Activated CD4-positive, alpha-beta T cell treated with anti-CD3 and anti-CD28 coated beads for 36 hours (primary cell): ENCODE results near the gene PWWP2B. TPM values are rescaled to one million over a fixed set of nuclear protein-coding genes. Genes with fewer than 3 reads are reported as not detected.

Experiments used
- ATAC-seq: fragments of 200-7000 bp; cut with Tn5 transposase; one replicate; pipeline ENCODE4 v1.10.0; 2021; ENCODE audit warnings: mild to moderate bottlenecking, moderate library complexity
- CTCF ChIA-PET: fragments of 350-600 bp; sonication (Branson Sonifier 250); formaldehyde crosslinking; loops from one replicate; lab custom pipeline; 2021; ENCODE audit warnings: antibody characterized with exemption; lab: Charles Lee
- POLR2A ChIA-PET: fragments of 350-600 bp; sonication (Branson Sonifier 250); formaldehyde crosslinking; loops from one replicate; lab custom pipeline; 2021; ENCODE audit warnings: antibody characterized with exemption, inconsistent platforms; lab: Charles Lee
- DNase-seq: peaks from one replicate; pipeline ENCODE4 v3.0.0-alpha.2; 2020
- H3K27ac Mint-ChIP-seq: one replicate; pipeline ENCODE4 v1.8.0; 2021; ENCODE audit warnings: mixed read lengths
- H3K27me3 Mint-ChIP-seq: one replicate; pipeline ENCODE4 v1.8.0; 2021; ENCODE audit warnings: mixed read lengths
- H3K36me3 Mint-ChIP-seq: one replicate; pipeline ENCODE4 v1.8.0; 2021; ENCODE audit warnings: low read depth, mixed read lengths
- H3K4me1 Mint-ChIP-seq: one replicate; pipeline ENCODE4 v1.8.0; 2021; ENCODE audit warnings: mixed read lengths
- H3K4me3 Mint-ChIP-seq: one replicate; pipeline ENCODE4 v1.8.0; 2021; ENCODE audit warnings: mild to moderate bottlenecking, moderate library complexity, mixed read lengths
- H3K9me3 Mint-ChIP-seq: one replicate; pipeline ENCODE4 v1.8.0; 2021; ENCODE audit warnings: low read depth, mixed read lengths
- intact Hi-C, 2 experiments: fragments of 100-400 bp; cut with DNase I in 1 of 2; cut with micrococcal nuclease in 1 of 2; formaldehyde crosslinking; loops; one replicate each; pipeline versions ENCODE4 v1.14.2 to v1.15.1; 2022 to 2024; cut with DNase I, micrococcal nuclease
- total RNA-seq, 2 experiments: library from RNA; stranded (reverse); gene quantifications; one replicate each; pipeline ENCODE4 v1.2.3, GENCODE V29; 2021

The PWWP2B gene
- total RNA-seq, 2 experiments from 2014 or later: 2.4 to 2.9 TPM

GRCh38 chr10:132410779-132411532 is 14.0 kb downstream of the PWWP2B start:
- intact Hi-C loops: loop anchor here in 1 of 2 experiments (5.0 kb wide), 1 partner anchor 36 kb away; no protein-coding TSS in a partner anchor
- peaks cover 6% of the 10 kb centered on the region for H3K36me3 Mint-ChIP-seq
- POLR2A ChIA-PET: no interaction called here
- CTCF ChIA-PET: interaction anchor here (0.7 kb wide), 1 partner anchor 43 kb away, joined by 3 read pairs; no protein-coding TSS in a partner anchor
- peaks cover 6% of the 10 kb centered on the region for H3K4me1 Mint-ChIP-seq
- no peak for ATAC-seq
- no peaks in the 10 kb centered on the region for H3K27me3 Mint-ChIP-seq
- no peak overlapping the region for H3K4me3 Mint-ChIP-seq
- H3K27ac Mint-ChIP-seq: no peak overlapping the region
- DNase-seq: no peak
- no peaks in the 10 kb centered on the region for H3K9me3 Mint-ChIP-seq

- ATAC-seq (no peak), DNase-seq (no peak)
- intact Hi-C loops: loop anchor here in 1 of 2 experiments (5.0 kb wide), 1 partner anchor 36 kb away; no protein-coding TSS in a partner anchor
- Mint-ChIP-seq H3K4me3 (no peak overlapping the region), H3K9me3 (no peaks in the 10 kb centered on the region), H3K4me1 (peaks cover 6% of the 10 kb centered on the region), H3K27ac (no peak overlapping the region), H3K36me3 (peaks cover 5% of the 10 kb centered on the region), H3K27me3 (no peaks in the 10 kb centered on the region)
- CTCF ChIA-PET: no interaction called here
- POLR2A ChIA-PET: no interaction called here
Measured at GRCh38 chr10:132411561-132412253, 14.7 kb downstream of the PWWP2B start.

DNA sequence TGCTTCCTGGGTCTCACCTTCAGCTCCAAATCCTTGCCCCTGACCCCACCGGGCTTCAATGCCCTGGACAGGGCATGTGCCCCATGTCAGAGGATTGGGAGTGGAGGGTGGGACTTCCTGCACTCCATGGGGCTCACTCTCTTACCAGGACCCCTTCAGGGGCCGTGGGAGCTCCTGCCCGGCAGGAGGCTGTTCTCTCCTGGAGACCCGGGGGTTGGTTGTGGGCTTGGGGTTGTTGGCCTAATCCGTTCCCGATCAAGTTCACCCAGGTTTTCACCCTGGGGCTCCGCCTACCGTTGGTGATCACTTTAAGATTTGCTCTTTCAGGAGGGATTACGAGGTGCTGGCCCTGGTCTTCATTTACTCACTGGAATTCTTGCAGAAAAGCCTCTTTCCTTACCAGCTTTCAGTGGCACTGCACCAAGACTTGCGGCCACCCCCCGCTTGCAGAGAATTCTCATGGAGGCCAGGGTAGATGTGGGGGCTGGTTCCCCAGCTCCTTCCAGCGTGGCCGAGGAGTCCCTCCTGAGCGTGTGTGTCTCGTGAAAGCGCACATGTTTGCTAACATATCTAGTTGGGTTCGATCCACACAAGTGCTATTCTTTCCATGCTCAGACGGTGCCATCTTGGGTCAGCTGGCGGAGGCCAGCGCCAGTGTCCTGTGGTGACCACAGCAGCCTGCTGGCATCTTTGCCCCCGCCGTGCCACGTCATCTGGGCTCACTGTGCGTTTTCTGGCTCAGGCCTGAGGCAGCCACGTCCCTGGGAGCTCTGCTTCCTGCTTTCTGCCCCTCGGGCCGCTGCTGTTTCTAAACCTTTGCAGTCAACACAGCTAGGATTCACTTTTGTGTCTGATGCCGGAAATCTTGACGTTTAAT is 15.6 kb downstream of the PWWP2B start:
- intact Hi-C loops: loop anchor here in 1 of 2 experiments (5.0 kb wide), 1 partner anchor 35 kb away; no protein-coding TSS in a partner anchor
- DNase-seq (no peak), ATAC-seq (no peak)
- Mint-ChIP-seq H3K4me3 (no peak overlapping the region), H3K9me3 (no peaks in the 10 kb centered on the region), H3K4me1 (peaks cover 6% of the 10 kb centered on the region), H3K36me3 (peaks cover 5% of the 10 kb centered on the region), H3K27ac (no peak overlapping the region), H3K27me3 (no peaks in the 10 kb centered on the region)
- POLR2A ChIA-PET: no interaction called here
- CTCF ChIA-PET: interaction anchor here (0.7 kb wide), 3 partner anchors 20 to 81 kb away, joined by 3 read pairs; no protein-coding TSS in a partner anchor

GRCh38 chr10:132413226-132414205 is 16.5 kb downstream of the PWWP2B start:
- ATAC-seq (no peak), DNase-seq (no peak)
- H3K27me3 Mint-ChIP-seq: no peaks in the 10 kb centered on the region
- no peak overlapping the region for H3K4me3 Mint-ChIP-seq
- H3K4me1 Mint-ChIP-seq: no peaks in the 10 kb centered on the region
- no peak overlapping the region for H3K27ac Mint-ChIP-seq
- H3K9me3 Mint-ChIP-seq: no peaks in the 10 kb centered on the region
- intact Hi-C loops: loop anchor here in 1 of 2 experiments (5.0 kb wide), 1 partner anchor 34 kb away; no protein-coding TSS in a partner anchor
- POLR2A ChIA-PET: no interaction called here
- H3K36me3 Mint-ChIP-seq: peaks cover 5% of the 10 kb centered on the region
- CTCF ChIA-PET: interaction anchor here (0.7 kb wide), 3 partner anchors 21 to 80 kb away, joined by 3 read pairs; no protein-coding TSS in a partner anchor

- no peak overlapping the region for H3K27ac Mint-ChIP-seq
- ATAC-seq (no peak), DNase-seq (no peak)
- peaks cover 5% of the 10 kb centered on the region for H3K36me3 Mint-ChIP-seq
- CTCF ChIA-PET: no interaction called here
- no peaks in the 10 kb centered on the region for H3K9me3 Mint-ChIP-seq
- POLR2A ChIA-PET: no interaction called here
- H3K4me3 Mint-ChIP-seq: no peak overlapping the region
- H3K27me3 Mint-ChIP-seq: no peaks in the 10 kb centered on the region
- intact Hi-C loops: loop anchor here in 1 of 2 experiments (5.0 kb wide), 1 partner anchor 33 kb away; no protein-coding TSS in a partner anchor
- H3K4me1 Mint-ChIP-seq: no peaks in the 10 kb centered on the region
Measured at GRCh38 chr10:132414402-132415016, 17.5 kb downstream of the PWWP2B start.

- ChIA-PET POLR2A (no interaction called here), CTCF (no interaction called here)
- DNase-seq (no peak), ATAC-seq (no peak)
- Mint-ChIP-seq H3K9me3 (no peaks in the 10 kb centered on the region), H3K36me3 (peaks cover 5% of the 10 kb centered on the region), H3K27ac (peak overlapping the region; percentile 4), H3K27me3 (no peaks in the 10 kb centered on the region), H3K4me1 (no peaks in the 10 kb centered on the region), H3K4me3 (no peak overlapping the region)
- intact Hi-C loops: no loop called here
Measured at GRCh38 chr10:132415255-132415654, 18.3 kb downstream of the PWWP2B start.

- intact Hi-C loops: no loop called here
- peaks cover 2% of the 10 kb centered on the region for H3K4me1 Mint-ChIP-seq
- no peak for ATAC-seq
- CTCF ChIA-PET: no interaction called here
- no peak overlapping the region for H3K27ac Mint-ChIP-seq
- H3K36me3 Mint-ChIP-seq: peaks cover 5% of the 10 kb centered on the region
- DNase-seq: no peak
- H3K4me3 Mint-ChIP-seq: no peak overlapping the region
- H3K9me3 Mint-ChIP-seq: no peaks in the 10 kb centered on the region
- H3K27me3 Mint-ChIP-seq: no peaks in the 10 kb centered on the region
- POLR2A ChIA-PET: no interaction called here
Measured at GRCh38 chr10:132415956-132416355, 19.0 kb downstream of the PWWP2B start.

DNA sequence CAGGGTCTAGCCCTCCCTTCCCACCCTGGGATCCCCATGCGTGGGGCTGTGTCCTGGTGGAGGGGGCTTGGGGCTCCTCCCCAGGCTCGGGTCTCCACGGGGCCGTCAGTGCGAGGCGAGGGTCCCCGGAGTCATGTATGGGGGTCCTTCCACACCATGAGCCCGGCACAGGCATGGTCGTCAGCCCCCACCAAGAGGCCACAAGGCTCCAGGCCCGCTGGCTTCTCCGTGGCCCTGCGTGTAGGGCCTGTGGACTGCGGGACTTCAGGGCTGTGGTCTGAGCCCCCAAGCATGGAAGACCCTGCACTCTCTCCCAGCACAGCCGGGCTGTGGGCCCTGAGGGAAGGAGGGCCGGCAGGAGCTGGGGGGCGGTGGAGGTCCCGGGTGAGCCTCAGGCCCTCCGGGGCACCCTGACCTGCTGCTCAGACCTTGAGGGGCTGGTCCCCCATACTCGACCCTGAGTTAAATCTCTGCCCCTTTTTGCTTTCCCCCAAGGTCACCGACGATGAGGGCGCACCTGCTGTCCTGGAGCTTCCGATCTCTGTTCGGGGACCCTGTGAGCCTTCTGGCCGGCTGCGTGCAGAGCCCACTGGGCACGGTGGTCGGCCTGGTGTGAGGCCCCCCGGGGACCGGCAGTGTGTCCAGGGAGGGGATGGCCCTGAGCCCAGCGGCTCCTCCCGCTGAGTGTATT is 19.7 kb downstream of the PWWP2B start:
- Mint-ChIP-seq H3K36me3 (peaks cover 5% of the 10 kb centered on the region), H3K27me3 (no peaks in the 10 kb centered on the region), H3K27ac (no peak overlapping the region), H3K4me1 (peaks cover 6% of the 10 kb centered on the region), H3K9me3 (no peaks in the 10 kb centered on the region), H3K4me3 (no peak overlapping the region)
- POLR2A ChIA-PET: no interaction called here
- DNase-seq: no peak
- ATAC-seq: no peak
- intact Hi-C loops: no loop called here
- CTCF ChIA-PET: no interaction called here

DNA sequence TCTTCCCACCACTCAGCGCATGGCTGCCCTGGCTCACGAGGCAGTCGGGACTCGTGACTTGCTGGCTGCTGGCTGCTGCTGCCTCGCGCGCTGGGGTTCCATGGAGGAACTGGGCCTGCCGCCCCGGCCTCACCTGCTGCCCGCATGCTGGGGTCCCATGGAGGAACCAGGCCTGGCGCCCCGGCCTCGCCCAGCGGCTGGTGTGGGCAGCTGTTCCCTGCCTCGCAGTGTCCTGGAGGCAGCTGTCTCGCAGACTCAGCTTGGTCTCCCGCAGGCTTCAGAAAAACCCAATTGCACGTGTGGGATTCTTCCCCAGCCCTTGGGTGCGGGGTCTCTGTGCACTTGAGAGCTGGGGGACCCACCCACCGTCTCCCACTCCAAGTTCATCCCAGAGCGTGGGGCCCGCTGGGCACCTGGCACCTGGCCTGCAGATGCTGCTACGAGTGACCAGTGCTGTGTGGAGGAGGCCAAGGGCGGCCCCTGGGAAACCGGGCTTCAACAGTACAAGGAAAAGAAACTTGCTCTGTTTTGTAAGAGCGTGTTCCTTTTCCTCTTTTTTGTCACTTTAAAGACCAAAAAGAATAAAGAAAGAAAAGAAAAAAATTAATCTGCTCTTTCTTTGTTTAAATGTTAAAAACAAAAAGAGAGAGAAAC is 20.4 kb downstream of the PWWP2B start:
- Mint-ChIP-seq H3K27me3 (no peaks in the 10 kb centered on the region), H3K4me1 (peaks cover 10% of the 10 kb centered on the region), H3K27ac (no peak overlapping the region), H3K36me3 (peaks cover 5% of the 10 kb centered on the region), H3K4me3 (no peak overlapping the region), H3K9me3 (no peaks in the 10 kb centered on the region)
- POLR2A ChIA-PET: no interaction called here
- intact Hi-C loops: no loop called here
- CTCF ChIA-PET: no interaction called here
- ATAC-seq (no peak), DNase-seq (no peak)
